HG03108 (cell line): Measurements from ENCODE around the gene TP53BP1.
"Not testable (repeated sequence)": the region's sequence is repeated elsewhere in the genome, so short reads cannot be mapped to it uniquely, and the experiment has no call there.

Source experiments
- ATAC-seq: cut with Tn5 transposase; IDR thresholded peaks from one replicate; pipeline ENCODE4 v1.9.1; 2021; ENCODE audit warnings: moderate library complexity; ENCODE audit not compliant: unreplicated experiment

The TP53BP1 gene

GRCh38 chr15:43433165-43433564 is 59.8 kb downstream of the TP53BP1 start:
- ATAC-seq, result no peak

DNA sequence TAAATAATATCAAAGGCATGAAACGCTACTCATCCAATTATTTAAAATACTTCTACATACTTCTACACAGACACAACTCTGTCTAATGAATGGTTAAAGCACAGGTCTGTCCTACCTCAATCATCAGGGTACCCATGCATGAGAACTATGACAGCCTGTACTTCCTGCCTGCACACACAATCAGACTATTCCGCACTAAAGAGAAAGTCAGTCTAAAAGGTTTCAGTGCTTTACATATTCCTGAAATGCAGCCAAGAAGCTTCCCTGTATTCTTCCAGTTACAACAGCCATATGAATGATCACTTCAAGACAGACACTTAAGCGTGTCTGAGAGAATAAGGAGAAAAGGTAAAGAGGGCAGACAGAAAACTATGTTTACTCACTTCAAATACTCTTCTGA is 63.3 kb downstream of the TP53BP1 start:
- no peak for ATAC-seq

DNA sequence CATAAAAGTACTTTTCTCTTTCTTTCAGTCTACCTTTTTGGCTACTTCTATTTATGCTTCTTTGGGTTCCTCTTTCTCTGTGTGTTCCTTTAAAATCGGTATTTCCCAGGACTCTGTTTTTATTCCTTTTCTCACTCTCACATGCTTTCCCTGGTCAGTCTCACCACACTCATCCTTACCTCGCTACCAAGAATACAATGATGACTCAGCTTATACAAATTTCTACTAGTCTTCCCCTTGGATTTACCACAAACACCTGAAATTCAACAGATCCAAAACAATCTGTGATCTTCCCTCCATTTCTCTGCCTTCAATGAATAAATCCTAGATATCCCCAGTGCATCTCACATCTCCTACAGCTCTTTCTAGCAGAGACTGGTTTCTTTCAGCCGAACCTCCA is 69.2 kb downstream of the TP53BP1 start:
- no peak for ATAC-seq

DNA sequence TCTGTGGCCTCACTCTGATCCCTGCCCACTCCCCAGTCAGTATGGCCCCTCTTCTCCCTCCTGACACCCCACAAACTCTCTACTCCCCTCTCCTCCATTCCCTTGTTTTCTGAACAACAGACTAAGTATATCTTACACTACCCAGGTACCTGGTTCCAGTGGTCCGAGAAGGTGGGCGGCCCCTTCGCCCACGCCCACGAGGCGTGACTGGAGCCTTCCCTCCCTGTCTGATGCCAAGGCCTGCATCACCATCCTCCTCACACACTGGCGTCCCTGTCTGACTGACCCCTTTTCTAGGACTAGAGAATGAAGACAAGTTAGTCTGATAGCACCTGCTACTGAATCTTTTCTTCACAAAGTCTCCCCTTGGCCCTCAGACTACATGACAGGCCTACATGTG is 72.1 kb downstream of the TP53BP1 start:
- ATAC-seq, result no peak

- no peak for ATAC-seq
These were observed 72.5 kb downstream of the TP53BP1 start for GRCh38 chr15:43420435-43420834.

DNA sequence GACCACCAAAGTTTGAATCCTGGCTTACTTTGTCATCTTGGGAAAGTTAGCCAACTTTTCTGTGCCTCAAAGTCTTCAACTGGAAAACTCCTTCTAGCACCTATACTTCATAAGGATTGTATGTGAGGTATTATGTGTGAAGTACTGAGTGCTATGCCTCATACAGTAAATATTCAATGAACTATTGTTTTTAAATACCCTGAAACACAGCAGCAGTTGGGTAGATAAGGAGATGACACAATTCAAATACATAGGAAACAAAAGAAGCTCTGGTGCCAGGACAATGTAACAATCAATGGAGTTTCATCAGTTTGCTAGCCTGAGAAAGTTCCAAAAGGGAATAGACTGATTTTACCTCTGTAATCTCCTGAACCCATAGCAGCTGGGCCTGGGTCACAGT is 78.8 kb downstream of the TP53BP1 start:
- ATAC-seq, result no peak

DNA sequence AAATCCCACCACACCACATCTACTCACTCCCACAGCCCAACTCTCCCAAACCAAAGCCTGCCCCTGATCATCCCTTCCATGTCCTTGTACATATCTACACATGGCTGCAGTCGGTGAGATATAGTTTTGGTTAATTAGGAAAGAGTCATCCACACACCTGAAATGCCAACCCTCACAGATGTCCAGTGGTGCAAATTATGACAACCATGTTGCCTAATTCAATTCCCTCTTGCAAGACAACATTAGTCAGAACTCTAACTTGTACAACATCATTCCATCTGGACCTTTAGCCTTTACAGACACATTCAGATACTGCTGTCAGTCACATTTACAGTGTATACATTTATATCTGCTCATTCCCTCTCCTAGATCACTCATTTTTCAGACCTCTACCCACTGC is 80.9 kb downstream of the TP53BP1 start:
- ATAC-seq, result no peak

GRCh38 chr15:43410572-43411214 is 82.3 kb downstream of the TP53BP1 start:
- ATAC-seq, result no peak

GRCh38 chr15:43408789-43409188 is 84.2 kb downstream of the TP53BP1 start:
- ATAC-seq, result no peak

- no peak for ATAC-seq
These were observed 86.1 kb downstream of the TP53BP1 start for GRCh38 chr15:43406808-43407207.

DNA sequence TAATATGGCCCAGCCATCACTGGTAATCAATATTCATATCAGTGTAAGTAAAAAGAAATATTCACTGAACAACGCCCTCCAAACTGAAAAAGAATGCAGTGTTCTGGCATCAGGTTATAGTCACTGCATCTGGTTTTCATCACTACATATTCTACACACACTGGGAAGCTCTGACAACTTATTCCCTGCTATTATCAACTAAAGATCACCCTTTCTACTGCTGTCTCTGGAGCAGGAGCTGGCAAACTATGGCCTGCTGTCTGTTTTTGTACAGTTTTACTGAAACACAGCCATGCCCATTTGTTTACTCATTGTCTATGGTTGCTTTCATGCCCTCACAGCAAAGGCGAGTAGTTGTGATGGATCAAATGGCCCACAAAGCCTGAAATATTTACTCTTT is 86.8 kb downstream of the TP53BP1 start:
- no peak for ATAC-seq

GRCh38 chr15:43404130-43404529 is 88.8 kb downstream of the TP53BP1 start:
- ATAC-seq, result no peak

GRCh38 chr15:43403616-43404015 is 89.3 kb downstream of the TP53BP1 start:
- ATAC-seq, result no peak

- no peak for ATAC-seq
These were observed 90.7 kb downstream of the TP53BP1 start for GRCh38 chr15:43402255-43402654.

DNA sequence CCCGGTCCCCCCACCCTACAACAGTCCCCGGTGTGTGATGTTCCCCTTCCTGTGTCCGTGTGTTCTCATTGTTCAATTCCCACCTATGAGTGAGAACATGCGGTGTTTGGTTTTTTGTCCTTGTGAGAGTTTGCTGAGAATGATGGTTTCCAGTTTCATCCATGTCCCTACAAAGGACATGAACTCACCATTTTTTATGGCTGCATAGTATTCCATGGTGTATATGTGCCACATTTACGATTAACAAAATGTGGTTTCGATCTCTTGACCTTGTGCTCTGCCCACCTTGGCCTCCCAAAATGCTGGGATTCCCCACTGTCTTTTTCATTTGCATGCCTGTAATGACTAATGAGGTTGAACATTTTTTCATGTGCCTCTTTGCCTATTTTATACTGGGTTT is 99.4 kb downstream of the TP53BP1 start:
- not testable (repeated sequence) for ATAC-seq

DNA sequence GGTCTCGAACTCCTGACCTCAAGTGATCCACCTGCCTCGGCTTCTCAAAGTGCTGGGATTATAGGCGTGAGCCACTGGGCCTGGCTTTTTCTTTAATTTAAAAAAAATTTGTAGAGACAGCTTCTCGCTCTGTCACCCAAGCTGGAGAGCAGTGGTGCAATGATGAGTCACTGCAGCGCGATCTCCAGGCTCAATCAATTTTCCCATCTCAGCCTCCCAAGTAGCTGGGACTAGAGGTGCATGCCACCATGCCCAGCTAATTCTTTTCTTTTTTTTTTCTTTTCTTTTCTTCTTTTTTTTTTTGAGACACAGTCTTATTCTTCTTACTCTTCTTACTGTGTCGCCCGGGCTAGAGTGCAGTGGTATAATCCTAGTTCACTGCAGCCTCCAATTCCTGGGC is 102.2 kb downstream of the TP53BP1 start:
- ATAC-seq, result no peak

DNA sequence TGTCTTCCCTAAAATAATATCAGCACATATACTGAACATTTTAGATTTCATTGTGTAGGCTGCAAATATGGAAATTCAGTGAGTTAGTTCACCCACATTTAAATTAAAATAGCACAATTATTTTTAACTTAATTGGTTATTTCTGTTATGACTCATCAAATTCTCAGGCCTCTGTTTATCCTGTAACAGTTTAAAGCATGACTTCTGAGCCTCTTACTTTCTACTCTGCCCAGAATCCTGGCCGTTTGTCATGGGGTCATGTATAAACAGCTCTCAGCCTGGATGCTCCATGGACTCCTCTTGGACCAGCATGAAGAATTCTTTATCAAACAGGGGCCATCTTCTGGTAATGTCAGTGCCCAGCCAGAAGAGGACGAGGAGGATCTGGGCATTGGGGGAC is 109.9 kb downstream of the TP53BP1 start:
- no peak for ATAC-seq

GRCh38 chr15:43382310-43382709 is 110.6 kb downstream of the TP53BP1 start:
- no peak for ATAC-seq

DNA sequence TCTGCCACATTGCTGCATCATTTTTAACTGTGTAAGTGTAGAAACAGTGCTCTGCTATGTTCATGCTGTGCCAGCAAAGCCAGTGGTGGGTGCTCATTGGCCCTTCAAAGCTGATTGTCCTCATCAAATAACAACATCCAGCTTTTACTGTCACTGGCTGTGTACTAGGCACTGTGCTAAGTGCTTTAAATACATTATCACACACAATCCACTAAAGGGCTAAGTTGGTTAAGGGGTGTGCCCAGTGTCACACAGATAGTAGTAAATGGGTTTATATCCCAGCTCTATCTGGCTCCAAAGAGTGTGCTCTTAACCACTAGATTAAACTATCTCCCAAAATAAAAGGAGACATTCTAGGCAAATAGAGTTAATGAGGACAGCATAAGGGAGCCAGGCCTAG is 114.4 kb downstream of the TP53BP1 start:
- no peak for ATAC-seq

GRCh38 chr15:43376017-43376705 is 116.8 kb downstream of the TP53BP1 start:
- no peak for ATAC-seq

DNA sequence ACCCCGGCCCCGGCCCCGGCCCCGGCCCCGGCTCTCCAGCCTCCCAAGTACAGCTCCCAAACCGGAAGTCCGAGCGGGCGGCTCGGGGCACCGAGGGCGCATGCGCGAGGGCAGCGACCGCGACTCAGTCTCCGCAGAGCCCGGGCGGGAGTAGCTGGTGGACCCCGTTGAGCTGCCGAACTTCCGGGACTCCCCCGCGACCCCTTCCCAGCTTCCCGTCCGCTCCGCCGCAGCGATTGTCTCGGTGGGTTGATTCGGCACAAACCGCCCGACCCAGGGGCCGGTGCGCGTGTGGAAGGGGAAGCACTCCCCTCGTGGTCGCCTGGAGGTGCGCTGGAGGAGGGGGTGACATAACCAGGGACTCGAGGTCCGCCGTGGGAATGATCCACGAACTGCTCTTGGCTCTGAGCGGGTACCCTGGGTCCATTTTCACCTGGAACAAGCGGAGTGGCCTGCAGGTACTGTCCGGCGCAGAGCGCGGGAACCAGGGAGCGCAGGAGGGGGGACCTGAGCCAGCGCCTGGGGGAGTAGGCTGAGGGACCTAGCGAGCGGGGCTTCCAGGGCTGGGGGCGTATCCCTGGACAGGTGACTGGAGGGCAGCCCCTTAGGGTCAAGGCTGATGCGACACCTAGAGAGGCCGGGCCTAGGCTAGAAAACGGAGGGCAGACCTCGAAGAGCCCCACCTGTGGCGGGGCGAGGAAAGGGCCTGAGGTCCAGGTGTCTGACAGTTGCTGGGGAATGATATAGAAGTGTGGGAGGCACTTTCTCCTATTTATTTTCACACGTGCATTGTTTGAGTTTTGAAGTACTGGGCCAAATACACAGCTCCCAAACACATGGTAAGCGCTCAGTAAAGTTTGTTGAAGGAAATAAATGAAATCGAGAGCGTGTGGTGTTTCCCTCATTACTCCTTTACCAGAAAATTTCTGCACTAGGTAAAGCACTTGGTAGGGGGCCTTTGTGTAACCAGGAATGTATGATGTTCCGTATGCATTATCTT is 121.7 kb downstream of the TP53BP1 start, which contains the start of the genes TUBGCP4 and ZSCAN29:
TUBGCP4 (plus strand) TSS at position 127 of the 1,000 bp plus-strand sequence; CDS start at position 381, 254 bp downstream.
ZSCAN29 (minus strand) TSS at position 69 of the 1,000 bp plus-strand sequence. CDS start 1,130 bp downstream, outside the sequence.
- peak; percentile 74 for ATAC-seq
